Measurements from ENCODE around the gene ERN1.

Gene ERN1

GRCh38 chr17:64001091-64001579 lies 128.8 kb downstream of the ERN1 start:
- no peak overlapping the region for H3K4me3 ChIP-seq (ENCODE audit: control insufficient read depth, low read depth, low read length)
- TF ChIP-seq CTCF (conservative IDR thresholded peaks at IDR 0.05; ENCODE audit: control insufficient read depth, insufficient read depth, low read depth, low read length) = no peak
- DNase-seq (ENCODE audit: low read depth) = no peak

- H3K4me3 ChIP-seq (ENCODE audit: control insufficient read depth, low read depth, low read length) = no peak overlapping the region
- DNase-seq (ENCODE audit: low read depth) = no peak
- no peak for TF ChIP-seq CTCF (conservative IDR thresholded peaks at IDR 0.05; ENCODE audit: control insufficient read depth, insufficient read depth, low read depth, low read length)
Observed at GRCh38 chr17:63999680-64000531, 130.0 kb downstream of the ERN1 start.

- no peak for TF ChIP-seq CTCF (conservative IDR thresholded peaks at IDR 0.05; ENCODE audit: control insufficient read depth, insufficient read depth, low read depth, low read length)
- no peak for DNase-seq (ENCODE audit: low read depth)
- peak overlapping the region; percentile 61 for H3K4me3 ChIP-seq (ENCODE audit: control insufficient read depth, low read depth, low read length)
Observed at GRCh38 chr17:63998721-63999679, 130.9 kb downstream of the ERN1 start.

- peak within 1 kb of the TSS; percentile 61 for H3K4me3 ChIP-seq (ENCODE audit: control insufficient read depth, low read depth, low read length)
- peak; percentile 39 for DNase-seq (ENCODE audit: low read depth)
- no peak for TF ChIP-seq CTCF (conservative IDR thresholded peaks at IDR 0.05; ENCODE audit: control insufficient read depth, insufficient read depth, low read depth, low read length)
Observed at GRCh38 chr17:63998050-63998720, 131.8 kb downstream of the ERN1 start, which contains the start of gene PRR29. TSS of gene PRR29 (plus strand) at chr17:63998351. CDS start at chr17:63998365, 14 bp downstream.

- no peak for DNase-seq (ENCODE audit: low read depth)
- H3K4me3 ChIP-seq (ENCODE audit: control insufficient read depth, low read depth, low read length) = no peak overlapping the region
Observed at GRCh38 chr17:63997341-63998048, 132.4 kb downstream of the ERN1 start.

More at GRCh38 chr17:63997341-63998048, 132.4 kb downstream of the ERN1 start:
- no peak for TF ChIP-seq CTCF (conservative IDR thresholded peaks at IDR 0.05; ENCODE audit: control insufficient read depth, insufficient read depth, low read depth, low read length)
